ENCODE results near the gene FAM217A.
A peak's percentile ranks its signal among the peaks of the same experiment; 100 is the strongest.

Gene FAM217A

DNA sequence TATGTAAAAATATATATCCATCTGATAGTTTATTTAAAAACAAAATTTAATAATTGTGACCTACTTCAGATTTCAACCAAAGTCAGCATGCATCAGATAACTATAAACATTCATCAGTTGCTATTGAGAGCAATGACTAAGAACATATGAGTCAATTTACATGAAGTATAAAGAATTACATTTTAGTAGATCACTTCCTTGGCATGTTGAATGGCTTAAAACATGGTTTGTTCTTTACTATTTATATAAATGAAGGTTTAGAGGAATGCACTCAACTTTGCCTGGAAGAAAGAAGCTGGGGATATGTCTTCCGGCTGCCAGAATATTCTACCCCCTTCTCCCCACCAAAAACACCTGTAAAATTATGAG is 6.4 kb upstream of the FAM217A start:
- FAIRE-seq: no peak
- DNase-seq (ENCODE audit: low spot score): no peak

DNA sequence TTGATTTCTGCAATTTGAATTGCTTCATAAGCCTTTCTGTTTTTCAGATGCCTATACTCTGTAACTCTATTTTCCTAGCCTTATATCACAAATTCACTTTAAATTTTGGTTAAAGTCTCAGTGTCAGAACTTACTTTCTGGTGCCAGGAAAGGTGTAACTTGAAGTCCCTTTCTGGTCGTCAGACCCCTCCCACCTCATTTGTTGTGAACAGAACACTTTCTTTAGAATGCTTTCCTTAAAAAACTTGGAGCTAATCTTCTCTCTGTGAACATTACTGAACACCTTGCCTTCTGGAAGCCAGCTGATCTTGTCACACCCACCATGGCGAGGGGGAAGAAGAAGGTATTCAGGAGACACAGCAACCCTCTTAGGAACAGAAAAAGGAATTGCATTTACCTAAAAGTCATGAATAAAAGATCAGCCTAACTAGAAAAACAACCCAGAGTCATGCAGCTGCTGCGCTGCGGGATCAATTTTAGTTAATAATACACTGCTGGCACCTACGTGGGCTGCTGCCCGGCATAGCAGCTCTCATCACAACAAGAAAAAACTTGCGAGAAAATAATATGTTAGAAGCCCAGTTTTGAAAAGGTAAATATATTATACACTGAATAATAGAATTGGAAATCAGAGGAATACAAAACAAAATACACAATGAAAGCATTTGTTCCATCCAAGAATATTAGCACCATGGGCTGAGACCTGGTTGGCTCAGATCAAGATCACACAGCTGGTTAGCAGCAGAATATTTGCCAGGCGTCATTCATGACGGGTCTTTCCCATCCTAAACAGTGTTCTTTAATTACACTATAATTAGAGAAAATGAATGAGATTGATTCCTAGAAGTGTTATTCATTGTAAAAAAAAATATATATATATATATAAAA is 5.8 kb upstream of the FAM217A start:
- DNase-seq (ENCODE audit: low spot score) (no peak), FAIRE-seq (no peak)

DNA sequence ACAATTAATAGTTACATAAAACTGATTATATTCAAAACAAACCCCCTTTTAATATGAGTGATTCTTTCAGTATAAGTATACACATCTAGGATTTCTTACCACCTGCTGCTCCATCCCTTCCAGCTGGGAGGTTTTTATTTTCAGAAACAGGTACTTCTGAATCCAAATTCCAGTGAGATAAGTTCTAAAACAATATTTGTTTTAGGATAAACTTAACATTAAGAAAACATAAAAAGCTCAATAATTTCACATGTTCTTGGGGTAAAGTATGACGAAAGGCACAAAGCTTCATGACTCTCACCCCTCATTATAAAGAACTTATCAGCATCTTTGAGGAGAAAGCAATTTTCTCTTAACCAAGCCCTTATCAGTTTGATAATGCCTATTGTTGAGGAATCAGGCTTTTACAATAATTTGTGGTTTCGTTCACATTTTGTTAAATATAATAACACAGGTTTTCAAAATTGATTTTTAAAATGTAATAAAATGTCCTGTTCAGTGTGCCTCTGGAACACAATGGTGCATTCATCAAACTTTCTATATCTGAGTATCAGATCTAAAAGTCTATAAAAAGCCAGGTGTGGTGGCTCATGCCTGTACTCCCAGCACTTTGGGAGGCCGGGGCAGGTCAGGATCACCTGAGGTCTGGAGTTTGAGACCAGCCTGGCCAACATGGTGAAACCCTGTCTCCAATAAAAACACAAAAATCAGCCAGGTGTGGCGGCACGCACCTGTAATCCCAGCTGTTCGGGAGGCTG is 4.3 kb downstream of the FAM217A start:
- no peak for DNase-seq (ENCODE audit: low spot score)
- FAIRE-seq: no peak

DNA sequence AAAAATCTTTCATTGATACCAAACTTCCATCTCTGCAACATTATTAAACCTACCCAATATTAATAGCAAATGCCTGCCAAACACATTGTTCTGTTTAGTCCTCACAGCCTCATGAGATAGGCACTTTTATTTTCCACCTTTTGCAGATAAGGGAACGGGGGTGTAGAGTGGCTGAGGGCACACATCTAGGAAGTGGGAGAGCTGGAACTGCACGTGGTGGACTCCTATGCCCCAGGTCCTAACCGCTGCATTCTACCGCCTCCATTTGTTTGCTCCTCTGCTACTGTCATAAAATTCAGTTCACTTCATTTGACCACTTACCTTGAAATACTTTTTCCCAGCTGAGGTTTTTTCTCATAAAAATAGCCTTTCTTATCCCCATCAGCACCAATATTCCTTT is 7.6 kb downstream of the FAM217A start:
- FAIRE-seq: no peak
- no peak for DNase-seq (ENCODE audit: low spot score)

DNA sequence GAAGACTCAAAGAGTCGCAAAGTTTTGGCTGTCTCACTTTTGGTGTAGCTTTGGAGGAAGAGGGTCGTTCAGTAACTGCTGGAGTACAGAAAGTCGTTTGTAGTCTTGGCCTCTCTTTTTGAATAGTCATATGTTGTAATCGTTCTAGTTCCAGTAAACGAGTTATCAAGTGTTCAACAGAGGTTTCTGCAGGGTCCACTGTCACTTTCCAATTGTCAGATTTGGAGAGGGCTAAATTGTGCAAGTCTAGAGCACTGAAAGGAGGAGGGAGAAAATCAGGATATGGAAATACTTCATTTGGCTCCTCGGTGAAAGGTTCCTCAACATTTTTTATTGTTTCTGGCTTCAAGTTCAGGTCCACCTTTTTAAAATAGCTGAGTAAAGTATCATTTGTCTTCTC is 9.7 kb downstream of the FAM217A start:
- no peak for FAIRE-seq
- no peak for DNase-seq (ENCODE audit: low spot score)

DNA sequence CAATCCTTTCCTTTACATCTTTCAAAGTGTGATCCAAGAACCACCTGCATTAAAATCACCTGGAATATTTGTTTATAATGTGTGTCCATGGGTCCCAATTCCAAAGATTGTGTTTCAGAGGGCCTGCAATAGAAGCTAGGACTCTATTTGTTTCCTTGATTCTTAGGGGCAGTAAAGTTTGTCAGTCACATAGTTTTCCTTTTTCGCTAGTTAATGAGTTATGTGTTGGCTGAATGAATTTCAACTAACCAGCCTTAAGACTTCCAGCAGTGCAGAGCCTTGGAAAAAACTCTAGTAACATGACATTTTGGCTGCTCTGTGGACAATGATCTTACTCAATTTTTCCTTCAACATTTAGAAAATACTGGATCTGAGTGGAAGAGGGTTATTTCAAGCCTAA is 11.3 kb downstream of the FAM217A start:
- DNase-seq (ENCODE audit: low spot score): no peak
- FAIRE-seq: no peak

DNA sequence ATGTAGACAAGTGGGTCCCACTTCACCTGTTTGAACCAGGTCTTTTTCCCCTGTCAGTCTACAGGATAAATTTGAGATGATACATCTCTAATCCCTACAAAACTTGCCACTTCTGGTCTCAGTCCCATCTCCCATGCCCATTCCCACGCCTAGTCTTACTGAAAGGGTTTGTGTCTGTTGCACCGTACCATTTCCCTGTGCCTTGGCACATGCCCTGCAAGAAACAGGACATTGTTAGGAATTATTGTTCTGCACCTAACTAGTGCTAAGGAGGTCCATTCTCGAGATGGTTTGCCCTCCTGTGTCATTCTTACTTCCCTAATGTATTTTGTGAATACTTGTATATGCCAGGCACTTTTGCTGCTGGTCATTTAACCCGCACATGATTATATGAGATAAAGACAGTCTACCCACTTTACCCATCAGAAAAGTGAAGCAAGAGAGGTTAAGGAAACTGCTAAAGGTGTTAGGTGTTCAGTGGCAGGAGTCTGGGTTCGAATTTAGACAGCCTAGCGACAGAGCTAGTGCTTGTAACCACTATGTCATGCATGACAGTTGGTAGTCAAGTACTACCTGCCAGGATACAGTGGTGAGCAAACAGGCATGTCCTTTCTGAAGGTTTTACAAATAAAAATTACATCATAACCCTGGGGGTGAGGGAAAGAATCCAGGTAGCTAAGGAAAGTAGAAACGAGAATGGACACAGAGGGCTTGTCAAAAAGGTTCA is 12.7 kb downstream of the FAM217A start:
- FAIRE-seq (no peak), DNase-seq (ENCODE audit: low spot score) (no peak)

DNA sequence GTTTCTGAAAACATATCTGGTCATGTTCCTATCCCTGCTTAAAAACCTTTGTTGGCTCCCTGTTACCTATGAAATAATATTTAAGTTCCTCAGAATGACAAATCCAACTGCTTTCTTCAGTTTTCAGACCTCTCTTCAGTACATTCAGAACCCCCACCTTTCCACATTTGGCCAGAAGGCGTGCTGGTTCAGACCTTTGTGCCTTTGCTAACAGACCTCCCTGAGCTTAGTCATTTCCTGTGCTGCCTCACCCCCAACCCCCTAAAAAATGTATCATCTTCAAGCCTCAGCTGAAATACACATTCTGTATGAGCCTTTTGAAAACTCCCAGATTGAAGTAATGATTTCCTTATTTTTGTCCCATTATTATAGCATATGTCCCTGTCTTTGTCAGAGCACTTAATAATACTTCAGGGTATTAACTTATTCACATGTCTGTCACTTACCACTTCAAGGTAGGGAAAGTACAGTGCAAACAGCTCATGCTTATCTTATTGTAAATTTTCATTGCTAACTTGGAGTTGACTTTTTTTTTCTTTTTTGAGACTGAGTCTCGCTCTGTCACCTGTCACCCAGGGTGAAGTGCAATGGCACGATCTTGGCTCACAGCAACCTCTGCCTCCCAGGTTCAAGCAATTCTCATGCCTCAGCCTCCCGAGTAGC is 19.7 kb downstream of the FAM217A start:
- DNase-seq (ENCODE audit: low spot score) (peak; percentile 87), FAIRE-seq (peak; percentile 91)

DNA sequence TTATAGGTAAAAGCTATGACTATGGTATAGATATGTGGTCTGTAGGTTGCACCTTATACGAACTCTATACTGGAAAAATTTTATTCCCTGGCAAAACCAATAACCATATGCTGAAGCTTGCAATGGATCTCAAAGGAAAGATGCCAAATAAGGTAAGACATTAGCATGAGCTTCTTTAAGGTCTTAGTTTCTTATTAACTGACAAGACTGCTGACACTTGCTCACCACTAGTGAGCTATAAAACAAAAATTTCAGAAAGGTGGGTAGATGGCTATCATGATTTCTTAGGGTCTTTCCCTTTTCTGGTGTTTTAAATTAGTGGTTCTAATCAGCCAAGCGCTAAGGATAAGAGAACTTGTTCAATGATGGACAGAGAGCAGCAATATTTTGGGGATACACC is 21.9 kb downstream of the FAM217A start:
- DNase-seq (ENCODE audit: low spot score): peak; percentile 52
- FAIRE-seq: peak; percentile 70

DNA sequence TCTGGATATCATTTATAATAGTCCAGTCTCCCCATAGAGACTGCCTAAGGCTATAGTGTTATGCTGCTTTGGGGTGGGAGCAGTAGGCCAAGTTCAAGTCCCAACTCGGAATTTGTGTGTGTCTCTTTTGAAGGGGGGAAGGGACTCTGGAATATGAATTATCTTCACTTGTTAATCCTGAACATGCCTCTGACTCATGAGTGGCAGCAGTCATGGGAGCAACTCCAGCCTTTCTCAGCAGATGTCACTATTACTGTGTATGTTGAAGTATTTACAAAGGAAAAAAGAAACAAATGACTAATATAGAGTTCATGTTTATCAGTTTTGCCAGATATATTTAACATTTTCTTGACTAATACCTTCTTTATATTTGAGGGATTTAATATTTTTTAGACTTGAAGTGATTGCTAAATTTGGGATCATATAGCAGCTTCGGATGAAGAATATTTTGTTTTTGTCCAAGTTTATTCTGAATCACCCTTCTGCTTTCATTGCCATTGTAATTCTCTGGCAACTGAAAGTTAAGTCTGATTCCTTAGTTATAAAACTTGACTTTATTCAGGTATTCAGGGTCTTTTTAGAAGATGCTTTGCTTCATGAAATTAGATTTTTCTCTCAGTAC is 23.4 kb downstream of the FAM217A start:
- FAIRE-seq (peak; percentile 68), DNase-seq (ENCODE audit: low spot score) (peak; percentile 64)

DNA sequence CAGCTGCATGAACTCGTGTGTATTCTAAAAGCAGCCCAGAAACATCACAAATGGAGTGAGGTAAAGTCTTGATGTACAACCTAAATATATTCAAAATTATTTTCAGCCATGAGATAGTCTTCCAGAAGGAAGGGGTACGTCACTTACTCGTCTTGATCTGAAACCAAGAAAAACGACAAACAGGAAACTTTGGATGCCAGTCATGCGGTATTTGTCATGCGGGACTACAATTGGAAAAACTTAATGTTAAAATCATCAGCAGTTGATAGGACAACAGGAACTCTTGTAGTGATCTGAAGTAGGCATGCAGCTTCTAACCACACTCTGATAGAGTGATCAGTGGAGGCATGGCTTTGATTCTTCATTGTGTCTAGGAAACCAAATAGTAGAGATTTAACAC is 29.7 kb downstream of the FAM217A start:
- no peak for FAIRE-seq

DNA sequence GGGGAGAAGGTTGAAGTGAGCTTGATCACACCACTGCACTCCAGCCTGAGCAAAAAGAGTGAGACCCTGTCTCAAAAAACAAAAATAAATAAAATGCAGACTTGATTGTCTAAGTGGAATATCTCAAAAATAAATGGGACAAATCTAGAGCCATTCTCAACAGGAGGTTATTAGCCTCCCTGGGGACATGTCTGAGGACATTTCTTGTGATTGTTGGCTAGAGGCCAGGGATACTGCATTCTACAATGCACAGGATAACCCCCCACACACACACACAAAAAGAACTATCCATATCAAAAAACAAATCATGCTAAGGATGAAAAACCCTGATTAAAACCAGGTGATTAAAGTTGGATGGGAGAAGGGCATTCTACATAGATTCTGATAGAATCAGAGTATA is 37.5 kb downstream of the FAM217A start:
- FAIRE-seq (no peak), DNase-seq (ENCODE audit: low spot score) (no peak)

More for the DNA sequence above, 29.7 kb downstream of the FAM217A start:
- no peak for DNase-seq (ENCODE audit: low spot score)

DNA sequence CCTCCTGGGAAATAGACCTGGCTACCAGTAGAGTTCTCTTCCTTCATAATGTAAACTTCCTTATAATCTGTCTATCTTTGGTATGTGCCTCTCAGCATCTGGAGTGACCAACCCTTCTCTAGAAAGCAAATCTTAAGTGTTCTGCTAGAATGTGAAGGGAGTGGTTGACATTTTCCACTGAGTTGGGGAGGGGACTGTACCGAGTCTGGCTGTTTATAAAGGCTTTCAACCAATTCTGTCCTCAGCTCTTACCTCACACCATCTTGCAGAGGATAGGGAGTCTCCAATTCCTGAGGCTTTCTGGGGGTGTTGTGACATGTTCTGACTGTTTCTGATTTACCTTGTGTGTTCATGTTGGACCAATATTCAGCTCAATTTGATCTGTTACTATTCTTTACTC is 39.6 kb downstream of the FAM217A start:
- DNase-seq (ENCODE audit: low spot score) (no peak), FAIRE-seq (no peak)

DNA sequence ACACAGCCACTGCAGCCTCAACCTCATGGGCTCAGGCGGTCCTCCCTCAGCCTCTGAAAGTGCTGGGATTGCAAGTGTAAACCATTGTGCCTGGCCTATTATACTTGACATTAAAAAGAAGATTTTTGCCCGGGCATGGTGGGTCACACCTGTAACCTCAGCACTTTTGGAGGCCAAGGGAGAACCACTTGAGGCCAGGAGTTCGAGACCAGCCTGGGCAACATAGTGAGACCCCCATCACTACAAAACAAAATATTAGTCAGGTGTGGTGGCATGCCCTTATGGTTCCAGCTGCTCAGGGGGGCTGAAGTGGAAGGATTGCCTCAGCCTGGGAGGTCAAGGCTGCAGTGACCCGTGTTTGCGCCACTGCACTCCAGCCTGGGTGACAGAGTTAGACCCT is 42.4 kb downstream of the FAM217A start:
- DNase-seq (ENCODE audit: low spot score) (no peak), FAIRE-seq (no peak)

DNA sequence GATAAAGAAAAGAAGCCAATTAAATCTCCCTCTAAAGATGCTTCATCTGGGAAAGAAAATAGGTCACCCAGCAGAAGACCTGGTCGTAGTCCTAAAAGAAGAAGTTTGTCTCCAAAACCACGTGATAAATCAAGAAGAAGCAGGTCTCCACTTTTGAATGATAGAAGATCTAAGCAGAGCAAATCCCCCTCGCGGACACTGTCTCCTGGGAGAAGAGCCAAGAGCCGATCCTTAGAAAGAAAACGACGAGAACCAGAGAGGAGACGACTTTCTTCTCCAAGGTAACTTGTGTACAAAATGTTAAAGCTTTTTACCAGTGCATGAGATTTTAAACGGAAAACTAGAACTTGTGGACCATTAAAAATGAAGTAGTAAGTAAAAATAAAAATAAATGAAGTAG is 46.5 kb downstream of the FAM217A start:
- no peak for DNase-seq (ENCODE audit: low spot score)
- FAIRE-seq: no peak

DNA sequence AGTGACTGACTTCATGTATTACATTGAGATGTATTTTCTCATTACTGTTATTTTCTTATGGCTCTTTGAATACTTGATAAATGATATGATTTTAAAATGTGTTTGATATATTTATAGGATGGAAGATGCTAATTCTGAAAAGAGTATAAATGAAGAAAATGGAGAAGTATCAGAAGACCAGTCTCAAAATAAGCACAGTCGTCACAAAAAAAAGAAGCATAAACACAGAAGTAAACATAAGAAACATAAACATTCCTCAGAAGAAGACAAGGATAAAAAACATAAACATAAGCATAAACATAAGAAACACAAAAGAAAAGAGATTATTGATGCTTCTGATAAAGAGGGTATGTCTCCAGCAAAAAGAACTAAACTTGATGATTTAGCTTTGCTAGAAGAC is 47.5 kb downstream of the FAM217A start:
- DNase-seq (ENCODE audit: low spot score) (no peak), FAIRE-seq (no peak)

DNA sequence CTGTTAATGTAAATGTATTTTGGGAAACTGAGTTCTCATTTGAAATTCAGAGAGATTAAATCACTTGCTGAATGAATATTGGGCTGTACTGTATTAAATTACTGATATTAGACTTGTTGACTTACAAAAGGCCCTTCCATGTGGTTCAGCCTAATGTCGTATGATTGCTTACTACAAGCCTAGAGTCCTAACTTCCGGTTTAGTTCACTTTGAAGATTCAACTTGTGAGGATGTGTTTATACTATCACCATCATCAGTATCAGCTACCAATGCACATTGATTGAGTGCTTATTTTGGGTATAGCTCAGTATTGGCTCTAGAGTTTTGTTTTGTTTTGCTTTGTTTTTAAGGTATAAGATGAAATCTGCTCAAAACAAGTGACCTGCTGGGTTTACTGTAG is 48.3 kb downstream of the FAM217A start:
- no peak for DNase-seq (ENCODE audit: low spot score)
- FAIRE-seq: no peak

DNA sequence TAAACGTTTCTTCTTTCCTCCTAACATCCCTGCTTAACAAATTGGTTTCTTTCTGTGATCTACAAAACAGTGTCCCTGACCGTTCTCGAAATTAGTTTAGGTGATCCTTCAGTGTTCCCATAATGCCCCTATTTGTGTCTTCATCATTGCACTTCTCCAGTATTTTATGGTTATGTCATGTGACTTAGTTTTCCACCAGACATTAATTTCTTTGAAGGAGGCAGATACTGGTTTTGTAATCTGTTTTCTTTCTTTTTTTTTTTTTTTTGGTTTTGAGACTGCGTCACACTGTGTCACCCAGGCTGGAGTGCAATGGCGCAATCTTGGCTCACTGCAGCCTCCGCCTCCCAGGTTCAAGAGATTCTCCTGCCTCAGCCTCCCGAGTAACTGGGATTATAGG is 49.2 kb downstream of the FAM217A start:
- FAIRE-seq (no peak), DNase-seq (ENCODE audit: low spot score) (no peak)

DNA sequence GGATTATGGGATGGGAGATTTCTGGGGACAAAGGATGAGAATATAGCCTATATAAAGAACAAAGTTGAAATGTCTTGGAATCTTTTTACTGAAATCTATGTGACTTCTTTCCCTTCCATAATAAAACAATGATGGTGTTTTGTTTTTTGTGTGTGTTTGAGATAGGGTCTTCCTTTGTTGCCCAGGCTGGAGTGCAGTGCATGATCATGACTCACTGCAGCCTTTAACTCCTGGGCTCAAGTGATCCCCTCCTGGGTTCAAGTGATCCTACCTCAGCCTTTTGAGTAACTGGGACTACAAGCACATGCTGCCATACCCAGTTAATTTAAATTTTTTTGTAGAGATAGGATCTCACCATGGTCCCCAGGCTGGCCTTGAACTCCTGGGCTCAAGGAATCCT is 50.9 kb downstream of the FAM217A start:
- DNase-seq (ENCODE audit: low spot score) (no peak), FAIRE-seq (no peak)

DNA sequence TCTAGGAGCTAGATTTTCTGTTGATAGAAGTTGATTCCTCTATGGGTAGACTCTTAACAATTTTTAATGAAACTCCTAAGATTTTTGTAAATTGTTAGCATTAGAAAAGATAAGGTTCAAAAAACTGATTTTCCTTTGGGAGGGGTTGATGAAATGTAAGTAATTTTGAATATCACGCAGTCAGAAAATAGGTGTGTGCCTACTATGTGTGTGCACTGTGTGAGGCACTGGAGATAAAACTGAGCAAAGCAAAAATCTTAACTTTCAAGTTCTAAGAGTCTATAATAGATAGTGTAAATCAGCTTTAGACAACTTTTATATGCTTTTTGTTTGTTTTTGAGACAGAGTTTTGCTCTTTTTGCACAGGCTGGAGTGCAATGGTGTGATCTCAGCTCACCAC is 53.3 kb downstream of the FAM217A start:
- no peak for FAIRE-seq
- no peak for DNase-seq (ENCODE audit: low spot score)

DNA sequence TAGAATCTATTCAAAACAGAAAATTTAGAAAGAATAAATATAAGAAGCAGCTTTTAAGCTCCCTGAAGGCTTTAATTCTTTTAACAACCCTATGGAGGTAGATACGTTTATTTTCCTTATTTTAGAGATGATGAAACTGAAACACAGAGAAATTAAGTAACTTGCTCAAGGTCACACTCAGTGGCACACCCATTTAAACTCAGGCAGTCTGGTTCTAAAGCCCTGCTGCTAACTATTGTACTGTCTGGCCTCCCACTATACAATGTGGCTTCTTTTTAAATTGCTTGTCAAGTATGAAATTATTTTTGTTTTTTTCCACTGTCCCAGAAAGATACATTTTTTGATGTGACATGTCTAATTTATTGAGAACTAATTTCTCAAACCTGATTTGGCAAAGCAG is 55.7 kb downstream of the FAM217A start:
- FAIRE-seq (no peak), DNase-seq (ENCODE audit: low spot score) (no peak)
